HG03103 (cell line): ENCODE measurements around the gene MROH9.
"Not testable (repeated sequence)": the region's sequence is repeated elsewhere in the genome, so short reads cannot be mapped to it uniquely, and the experiment has no call there.

ENCODE experiments used
- ATAC-seq: cut with Tn5 transposase; IDR thresholded peaks from one replicate; pipeline ENCODE4 v1.9.1; 2021; ENCODE audit warnings: low read depth; ENCODE audit not compliant: unreplicated experiment

MROH9 gene, protein sequence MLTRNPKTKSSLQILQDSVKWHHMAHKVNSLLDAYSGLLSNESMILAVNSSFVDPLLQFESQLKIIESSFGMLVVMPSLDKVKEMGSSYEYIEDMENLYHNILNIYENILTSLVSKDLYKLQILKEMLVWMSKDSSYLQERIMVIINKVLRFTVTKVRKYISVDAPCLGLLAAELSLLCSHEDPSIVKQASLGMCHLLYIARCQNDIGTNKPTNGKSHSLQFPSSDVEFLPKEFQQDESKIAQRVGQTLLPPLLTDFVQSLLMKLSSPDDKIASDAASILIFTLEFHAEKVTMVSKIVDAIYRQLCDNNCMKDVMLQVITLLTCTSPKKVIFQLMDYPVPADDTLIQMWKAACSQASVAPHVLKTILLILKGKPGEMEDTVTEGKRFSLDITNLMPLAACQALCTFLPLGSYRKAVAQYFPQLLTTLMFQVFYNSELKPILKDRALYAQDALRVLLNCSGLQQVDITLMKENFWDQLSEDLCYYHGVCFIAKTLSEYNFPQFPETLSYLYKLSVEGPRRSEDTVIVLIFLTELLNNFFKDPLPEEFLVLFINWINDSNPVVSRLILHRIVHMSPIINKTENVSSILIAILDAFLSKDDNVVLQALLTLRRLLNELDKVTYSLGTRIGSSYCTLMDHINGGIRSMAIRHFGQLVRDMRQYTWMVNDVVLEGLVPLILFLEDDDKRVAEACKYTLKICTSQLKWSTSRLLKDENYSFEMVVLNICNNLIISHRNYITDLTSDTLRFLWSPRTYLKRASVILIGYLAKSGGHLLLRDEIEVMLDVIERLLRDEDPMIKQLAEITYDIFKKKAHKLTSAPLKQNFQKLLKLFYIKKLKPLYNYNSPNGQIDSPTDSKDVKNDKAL

GRCh38 chr1:170935231-170935630 is at the start of gene MROH9:
Gene MROH9 (plus strand): TSS chr1:170935534. CDS start chr1:170945557, 10,023 bp downstream.
- ATAC-seq: no peak

DNA sequence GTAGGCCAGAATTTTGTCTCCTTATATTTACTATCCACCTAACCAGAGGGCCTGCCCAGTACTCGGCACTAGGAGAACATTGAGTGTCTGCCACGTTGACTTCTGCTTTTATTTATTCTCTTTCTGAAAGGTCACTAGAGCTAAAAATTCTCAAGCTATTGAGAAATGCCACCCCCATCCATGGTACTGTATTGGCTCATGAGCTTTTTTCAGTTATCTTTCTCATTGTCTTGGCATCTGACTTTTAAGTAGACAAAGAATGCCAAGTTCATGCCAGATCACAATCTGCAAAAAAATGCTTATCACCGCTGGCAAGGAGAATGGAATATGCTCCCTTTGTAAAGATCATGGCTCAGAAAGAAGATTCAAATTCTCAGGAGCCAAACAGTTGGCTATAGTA is 49.8 kb upstream of the MROH9 start:
- no peak for ATAC-seq

GRCh38 chr1:170886460-170886859 is 48.9 kb upstream of the MROH9 start:
- ATAC-seq: no peak

- ATAC-seq: no peak
These were observed 47.6 kb upstream of the MROH9 start for GRCh38 chr1:170887726-170888125.

DNA sequence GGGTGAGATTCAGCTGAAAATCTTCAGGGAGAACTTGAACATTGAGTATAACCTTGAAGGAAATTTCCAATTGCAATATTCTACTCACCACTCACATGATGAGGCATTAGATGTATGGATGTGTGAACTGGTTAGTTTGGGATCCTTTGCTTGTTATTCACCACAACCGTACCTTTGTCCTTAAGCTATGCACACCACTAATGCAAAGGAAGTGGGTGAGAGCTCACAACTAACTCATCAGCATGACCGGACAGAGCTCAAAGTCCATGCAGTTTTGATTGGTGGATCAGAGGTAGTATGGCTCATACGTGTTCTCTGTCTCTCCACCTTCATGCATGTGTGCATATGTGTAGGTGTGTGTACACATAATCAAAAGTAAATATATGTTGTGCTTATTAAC is 43.5 kb upstream of the MROH9 start:
- no peak for ATAC-seq

DNA sequence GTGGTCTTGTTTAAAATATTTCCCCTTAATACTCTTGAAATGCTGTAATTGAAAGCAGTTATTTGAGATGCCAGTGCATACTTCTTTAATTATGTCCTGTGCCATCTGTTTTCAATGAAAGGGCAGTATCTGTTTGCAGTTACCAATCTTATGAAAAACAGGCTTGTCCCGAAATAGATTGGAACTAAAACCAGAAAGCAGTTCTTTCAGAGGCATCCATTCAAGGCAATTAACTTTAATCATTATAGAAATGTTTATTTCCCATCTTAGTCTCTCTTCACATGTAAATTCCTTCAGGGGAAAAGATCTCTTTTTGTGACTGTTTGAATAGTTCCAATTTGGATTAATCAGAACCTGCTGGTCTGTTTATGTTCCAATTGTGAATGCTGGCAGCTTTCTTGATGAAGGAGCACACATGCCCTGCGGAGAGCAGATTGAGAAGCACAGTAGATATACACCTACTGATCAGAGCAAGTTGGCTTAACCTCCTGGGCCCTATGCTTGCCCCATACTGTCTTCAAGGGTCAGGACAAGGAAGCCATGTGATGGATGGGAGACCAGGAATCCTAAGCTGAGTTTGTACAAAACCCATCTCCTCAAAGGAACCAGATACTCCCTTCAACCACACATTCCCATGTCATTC is 41.6 kb upstream of the MROH9 start:
- no peak for ATAC-seq

DNA sequence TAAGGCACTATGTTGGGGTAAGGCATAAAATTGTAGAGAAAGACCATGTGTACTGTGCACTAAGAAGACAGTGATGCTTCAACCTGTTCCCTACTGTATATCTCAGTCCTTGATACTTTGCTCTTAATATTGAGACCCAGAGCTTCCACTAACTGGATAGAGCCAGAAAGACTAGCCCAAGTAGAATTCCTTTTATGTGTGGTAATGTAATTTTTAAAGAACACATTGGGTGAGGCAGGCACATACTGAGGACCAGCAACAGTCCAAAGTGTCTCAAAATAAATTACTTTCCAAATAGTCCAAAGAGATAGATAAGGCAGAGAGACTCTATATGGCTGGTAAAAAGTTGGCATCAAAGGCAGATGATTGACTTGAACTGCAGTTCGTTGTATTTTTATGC is 31.4 kb upstream of the MROH9 start:
- ATAC-seq: no peak

DNA sequence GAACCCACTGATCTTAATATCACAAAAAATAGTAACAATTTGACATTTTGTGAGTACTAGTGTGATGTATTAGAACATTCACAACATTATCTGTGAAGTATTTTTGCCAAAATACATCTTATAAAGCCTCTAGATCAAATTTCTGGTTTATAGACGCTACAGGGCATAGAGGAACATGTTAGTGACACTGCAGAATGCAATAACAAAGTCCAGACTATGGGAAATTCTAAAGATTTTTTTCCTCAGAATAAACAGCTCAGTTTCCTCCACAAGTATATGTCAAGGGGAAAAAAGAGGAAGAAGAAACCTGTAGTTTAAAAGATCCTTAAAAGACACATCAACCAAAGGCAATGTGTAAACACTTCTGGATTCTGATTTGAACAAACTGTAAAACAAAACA is 26.4 kb upstream of the MROH9 start:
- ATAC-seq: no peak

GRCh38 chr1:170910273-170910672 is 25.1 kb upstream of the MROH9 start:
- ATAC-seq: no peak

GRCh38 chr1:170917373-170917772 is 18.0 kb upstream of the MROH9 start:
- no peak for ATAC-seq

DNA sequence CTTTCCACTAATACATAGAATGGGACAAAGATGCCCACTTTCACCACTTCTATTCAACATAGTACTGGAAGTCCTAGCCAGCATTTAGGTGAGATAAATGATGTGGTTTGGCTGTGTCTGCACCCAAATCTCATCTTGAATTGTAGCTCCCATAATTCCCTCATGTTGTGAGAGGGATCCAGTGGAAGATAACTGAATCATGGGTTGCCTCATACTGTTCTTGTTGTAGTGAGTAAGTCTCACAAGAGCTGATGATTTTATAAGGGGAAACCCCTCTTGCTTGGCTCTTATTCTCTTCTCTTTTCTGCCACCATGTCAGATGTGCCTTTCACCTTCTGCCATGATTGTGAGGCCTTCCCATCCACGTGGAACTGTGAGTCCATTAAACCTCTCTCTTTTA is 10.7 kb upstream of the MROH9 start:
- ATAC-seq: not testable (repeated sequence)

GRCh38 chr1:170927955-170928840 is 7.1 kb upstream of the MROH9 start:
- no peak for ATAC-seq

- no peak for ATAC-seq
These were observed 5.9 kb upstream of the MROH9 start for GRCh38 chr1:170929412-170929834.

- peak; percentile 97 for ATAC-seq
These were observed 5.3 kb upstream of the MROH9 start for GRCh38 chr1:170929835-170930554.

GRCh38 chr1:170931650-170932049 is 3.7 kb upstream of the MROH9 start:
- ATAC-seq: no peak

- ATAC-seq: no peak
These were observed 3.1 kb upstream of the MROH9 start for GRCh38 chr1:170932236-170932635.

DNA sequence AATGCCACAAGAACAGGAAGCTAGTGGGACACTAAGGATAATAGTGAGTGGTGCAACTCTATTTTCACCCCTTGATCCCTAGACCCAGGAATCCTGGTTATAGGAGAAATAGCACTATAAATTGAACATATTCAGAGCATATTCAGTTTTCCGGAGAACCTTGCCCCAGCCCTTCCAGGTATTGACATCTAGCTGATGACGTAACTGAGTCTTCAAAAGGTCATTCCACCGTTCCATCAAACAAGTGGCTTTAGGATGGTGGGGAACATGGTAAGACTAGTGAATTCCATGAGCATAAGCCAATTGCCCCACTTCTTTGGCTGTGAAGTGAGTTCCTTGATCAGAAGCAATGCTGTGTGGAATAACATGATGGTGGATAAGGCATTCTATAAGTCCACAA is 2.9 kb downstream of the MROH9 start:
- no peak for ATAC-seq

DNA sequence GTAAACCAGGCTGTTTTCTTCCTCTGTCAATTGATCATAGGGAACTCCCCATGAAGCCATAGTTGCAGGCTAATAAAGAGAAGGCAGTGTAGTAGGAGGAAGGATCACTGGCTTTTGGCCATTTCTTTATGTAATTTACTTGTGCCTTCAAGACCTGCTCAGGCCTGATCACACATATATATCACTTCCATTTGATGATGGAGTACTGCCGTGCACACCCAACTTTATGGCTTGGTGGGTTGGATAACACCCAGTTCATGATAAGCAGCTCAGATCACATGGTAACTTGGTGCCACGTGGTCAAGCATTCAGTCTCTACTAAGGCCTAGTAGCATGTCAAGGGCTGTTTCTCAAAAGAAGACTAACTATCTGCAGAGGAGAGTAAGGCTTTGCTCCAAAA is 4.1 kb downstream of the MROH9 start:
- ATAC-seq: no peak

DNA sequence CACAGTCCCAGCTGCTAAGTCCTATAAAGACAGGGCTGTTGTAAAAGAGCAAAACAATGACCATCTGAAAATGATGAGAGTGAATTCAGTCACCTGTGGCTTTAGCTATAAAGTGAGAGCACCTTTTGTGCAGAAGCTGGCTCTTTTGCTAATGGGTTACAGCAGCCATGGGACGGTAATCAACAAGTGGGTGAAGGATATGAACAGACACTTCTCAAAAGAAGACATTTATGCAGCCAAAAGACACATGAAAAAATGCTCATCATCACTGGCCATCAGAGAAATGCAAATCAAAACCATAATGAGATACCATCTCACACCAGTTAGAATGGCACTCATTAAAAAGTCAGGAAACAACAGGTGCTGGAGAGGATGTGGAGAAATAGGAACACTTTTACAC is 16.4 kb downstream of the MROH9 start:
- not testable (repeated sequence) for ATAC-seq

DNA sequence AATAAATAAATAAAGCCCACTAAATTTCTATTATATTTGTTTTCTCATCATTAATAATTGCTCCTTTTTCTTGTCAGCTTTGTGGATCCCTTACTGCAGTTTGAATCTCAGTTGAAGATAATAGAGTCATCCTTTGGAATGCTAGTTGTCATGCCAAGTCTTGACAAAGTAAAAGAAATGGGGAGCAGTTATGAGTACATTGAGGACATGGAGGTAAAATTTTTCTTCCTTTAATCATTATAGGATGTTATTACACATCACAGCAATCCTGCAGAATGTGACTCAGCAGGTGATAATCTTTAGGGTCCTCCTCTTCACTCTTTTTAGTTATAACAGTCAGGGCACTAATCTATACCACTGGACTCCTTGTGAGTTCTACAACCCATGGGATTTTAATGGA is 24.1 kb downstream of the MROH9 start:
- no peak for ATAC-seq
